Occipital lobe (tissue), 2 donors: ENCODE results near the gene MAMDC2. TPM values are rescaled to one million over a fixed set of nuclear protein-coding genes. Genes with fewer than 3 reads are reported as not detected.

Experiments used
- DNase-seq: peaks from one replicate; lab custom pipeline; 2025; lab: John Stamatoyannopoulos, UW
- total RNA-seq: library from RNA; depleted of rRNA; stranded (reverse); fragments of >200 nt; gene quantifications from one replicate; pipeline ENCODE4 v1.2.3, GENCODE V29; 2014

MAMDC2 gene
- total RNA-seq, 1 donor from 2014 or later, result 3.0 TPM

DNA sequence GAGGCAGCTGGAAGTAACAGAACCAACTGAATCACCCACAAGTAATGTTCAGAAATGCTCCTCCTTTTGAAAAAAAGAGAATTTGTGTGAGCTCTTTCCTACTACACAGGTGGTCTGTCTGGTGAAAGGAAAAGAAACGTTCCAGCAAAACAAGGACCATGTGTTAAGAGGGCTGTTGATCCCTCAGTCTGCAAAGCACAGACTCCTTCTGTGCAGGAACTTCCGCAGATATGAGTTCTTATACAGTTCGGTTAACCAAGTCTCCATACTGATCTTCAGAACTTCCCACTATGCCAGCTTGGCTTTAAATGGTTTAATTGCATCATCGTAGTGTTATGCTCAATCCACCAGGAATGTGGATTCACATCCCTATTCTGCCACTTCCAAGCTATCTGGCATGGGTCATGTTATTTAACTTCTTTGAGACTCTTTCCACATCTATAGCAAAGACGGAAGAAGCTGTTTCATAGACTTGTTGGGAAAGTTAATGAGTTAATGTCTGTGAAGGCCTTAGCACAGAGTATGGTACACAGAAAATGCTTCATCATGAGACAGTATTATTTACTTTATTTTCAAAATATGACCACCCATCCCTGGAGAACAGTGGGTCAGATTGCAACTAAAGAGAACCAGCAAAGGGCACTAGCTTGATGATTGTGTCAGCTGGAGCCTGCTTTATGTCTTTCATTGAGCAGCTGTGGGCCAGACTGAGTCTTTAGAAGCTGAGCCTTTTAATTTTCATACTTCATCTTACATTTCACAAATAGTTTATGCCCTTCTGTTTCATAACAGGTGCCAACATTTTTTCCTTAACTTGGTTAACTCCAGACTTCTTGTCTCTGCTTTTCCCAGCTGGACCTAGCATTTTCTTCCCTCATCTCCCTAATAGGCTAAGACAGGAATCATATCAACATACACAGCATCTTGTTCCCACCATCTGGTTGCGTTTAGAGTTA is 89.9 kb downstream of the MAMDC2 start:
- DNase-seq, result no peak

DNA sequence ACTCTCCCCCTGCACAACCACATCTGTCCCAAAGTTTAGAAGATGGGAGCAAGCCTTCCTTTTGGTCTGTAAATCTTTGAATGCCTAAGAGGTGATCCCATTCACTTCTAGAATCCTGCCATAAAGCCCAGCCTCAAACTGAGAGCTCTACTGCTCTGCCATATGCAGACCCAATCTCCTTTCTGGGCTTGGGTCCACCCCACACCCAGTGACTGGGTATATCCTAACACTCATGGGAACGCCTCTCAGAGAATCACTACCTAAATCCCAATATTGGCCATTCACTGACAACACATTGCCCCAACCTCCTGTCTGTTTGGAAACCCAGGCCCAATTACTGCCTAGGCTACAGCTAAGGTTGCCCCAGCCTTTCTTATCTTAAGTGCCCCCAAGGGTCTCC is 90.7 kb downstream of the MAMDC2 start:
- no peak for DNase-seq

DNA sequence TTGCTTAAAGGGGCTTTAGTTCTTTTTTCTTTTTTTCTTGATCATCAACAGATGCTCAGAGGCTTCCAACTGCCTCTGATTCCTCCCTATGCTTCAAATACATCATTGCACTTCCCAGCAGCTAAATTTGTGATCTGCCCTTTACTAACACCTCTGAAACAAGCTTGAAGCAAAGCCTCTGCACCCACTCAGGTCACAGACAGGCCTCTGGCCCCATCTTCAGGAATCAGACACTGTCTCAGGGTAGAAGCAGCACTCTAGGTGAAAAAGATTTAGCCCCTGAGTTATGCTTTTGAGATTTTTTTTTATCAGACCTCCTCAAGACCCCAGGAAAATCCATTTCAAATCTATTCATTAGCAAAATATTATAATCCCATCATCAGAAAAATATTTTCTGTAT is 91.5 kb downstream of the MAMDC2 start:
- DNase-seq, result no peak

DNA sequence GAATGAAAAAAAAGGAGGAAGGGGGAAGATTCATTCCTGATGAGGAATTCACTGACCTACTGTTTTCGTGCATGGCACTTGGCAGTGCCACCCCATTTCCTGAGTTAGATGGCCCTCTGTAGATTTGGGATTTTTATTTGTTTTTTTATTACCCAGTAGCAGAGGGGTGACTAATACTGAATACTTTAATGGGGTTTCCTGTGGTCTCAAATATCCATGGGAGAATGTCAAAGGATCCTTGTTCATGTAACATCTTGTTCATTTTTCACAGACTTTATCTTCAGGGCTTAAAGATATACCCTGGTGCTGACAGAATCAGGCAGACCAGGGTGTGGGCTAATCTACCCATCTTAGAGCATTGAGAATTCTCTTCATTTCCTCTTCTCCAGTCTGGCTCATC is 93.0 kb downstream of the MAMDC2 start:
- DNase-seq, result no peak

DNA sequence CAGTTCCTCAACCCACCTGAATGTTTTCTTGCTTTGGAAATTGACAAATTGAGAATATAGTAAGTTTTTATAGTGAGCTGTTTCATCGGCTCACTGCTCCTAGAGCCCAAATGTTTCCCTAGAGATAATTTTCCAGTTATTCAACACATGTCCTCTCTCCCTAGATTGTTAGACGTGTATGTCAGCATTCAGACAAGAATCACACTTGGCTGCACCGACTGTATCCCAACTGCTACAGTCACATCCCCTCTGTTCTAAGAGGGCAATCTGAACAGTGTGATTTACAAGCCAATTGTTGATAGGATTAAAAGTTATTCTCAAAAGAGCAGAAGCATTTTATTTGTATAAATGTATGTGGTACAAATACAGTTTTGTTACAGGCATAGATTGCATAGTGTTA is 93.9 kb downstream of the MAMDC2 start:
- no peak for DNase-seq

DNA sequence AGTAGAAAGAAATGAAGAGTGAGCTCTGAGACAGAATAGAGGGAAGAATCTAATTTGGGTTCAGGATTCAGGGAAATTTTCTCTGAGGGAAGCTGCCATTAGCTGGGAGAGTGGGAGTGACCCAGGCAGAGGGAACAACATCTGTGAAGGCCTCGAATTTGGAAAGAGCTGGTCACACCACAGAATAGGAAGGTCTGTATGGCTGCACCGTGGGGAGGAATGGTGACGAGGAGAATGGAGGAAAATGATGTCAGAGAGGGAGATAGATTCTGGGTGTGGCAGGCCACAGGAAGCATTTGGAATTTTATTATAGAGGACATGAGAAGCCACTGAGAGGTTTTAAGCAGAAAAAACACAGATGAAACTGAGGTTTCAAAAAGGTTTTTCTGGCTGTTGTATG is 98.5 kb downstream of the MAMDC2 start:
- no peak for DNase-seq

DNA sequence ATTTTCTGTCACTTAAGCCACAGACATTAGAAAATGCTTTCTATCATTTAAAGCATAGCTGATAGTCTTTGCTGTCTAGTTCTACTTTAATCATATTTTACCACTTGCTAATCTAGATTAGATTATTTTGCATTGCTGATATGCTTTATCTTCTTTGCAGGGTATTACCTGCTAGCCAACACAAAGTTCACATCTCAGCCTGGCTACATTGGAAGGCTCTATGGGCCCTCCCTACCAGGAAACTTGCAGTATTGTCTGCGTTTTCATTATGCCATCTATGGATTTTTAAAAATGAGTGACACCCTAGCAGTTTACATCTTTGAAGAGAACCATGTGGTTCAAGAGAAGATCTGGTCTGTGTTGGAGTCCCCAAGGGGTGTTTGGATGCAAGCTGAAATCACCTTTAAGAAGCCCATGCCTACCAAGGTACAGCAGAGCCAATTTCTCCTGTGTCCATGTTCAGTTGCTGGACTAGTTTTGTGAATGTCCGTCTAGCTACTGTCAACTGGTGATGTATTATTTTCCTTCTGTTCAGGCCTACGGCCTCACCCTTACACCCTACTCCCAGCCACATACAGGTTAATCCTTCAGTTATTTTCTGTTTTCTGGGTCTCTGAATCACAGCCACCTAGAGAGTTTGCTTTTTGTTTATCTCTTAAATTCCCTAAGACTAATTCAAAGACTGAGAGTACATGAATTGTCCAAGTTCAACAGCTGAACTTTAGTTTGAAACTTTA is 99.9 kb downstream of the MAMDC2 start:
- no peak for DNase-seq

DNA sequence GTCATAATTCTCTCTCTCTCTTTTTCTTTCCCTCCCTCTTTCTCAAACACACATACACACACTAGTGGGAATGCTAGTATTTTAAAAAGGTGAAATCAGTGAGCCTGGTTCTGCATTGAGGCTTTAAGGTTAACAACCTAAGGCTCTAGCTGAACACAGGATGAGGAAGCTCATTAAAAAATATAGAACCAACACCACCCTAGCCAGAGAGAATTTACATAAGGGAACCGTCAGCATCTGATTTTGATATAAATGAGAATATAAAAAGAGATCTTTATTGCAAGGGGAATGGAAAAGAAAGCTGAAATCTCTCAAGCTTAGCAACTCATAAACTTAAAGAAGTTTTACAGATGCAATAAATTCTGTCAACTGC is 100.5 kb downstream of the MAMDC2 start:
- no peak for DNase-seq

DNA sequence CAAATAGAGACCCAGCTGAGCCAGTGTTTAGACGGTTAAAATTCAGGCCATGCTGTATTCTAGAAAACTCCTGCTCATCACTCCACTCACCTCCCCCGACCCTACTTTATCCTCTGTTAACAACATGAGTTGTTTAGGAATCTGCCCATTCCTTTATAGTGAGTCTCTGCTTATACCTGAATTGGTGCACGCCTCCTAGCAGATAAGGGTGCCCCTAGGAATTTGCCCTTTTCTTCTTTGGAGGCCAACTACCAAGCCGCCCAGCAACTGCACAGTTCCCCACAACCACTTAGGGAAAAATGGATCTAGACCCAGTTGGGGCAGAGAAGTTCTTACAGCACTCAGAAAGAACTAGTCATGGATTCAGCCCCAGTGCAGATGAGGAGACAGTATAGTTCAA is 102.3 kb downstream of the MAMDC2 start:
- no peak for DNase-seq

DNA sequence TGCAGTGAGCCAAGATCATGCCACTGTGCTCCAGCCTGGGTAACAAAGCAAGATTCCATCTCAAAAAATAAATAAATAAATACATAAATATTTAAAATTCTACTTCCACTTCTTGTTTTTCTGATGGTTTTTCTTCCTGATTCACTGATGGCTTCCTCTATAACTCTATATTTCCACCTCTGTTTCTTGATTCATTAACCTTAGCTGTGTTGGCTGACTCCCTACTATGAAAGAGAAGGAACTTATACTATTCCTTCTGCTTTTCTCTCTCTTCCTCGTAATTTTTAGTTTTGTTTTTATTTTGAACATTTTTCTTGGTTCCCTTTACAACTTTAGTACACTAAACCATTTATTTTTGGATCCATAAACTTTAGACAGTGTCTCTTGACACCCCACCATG is 103.5 kb downstream of the MAMDC2 start:
- no peak for DNase-seq

DNA sequence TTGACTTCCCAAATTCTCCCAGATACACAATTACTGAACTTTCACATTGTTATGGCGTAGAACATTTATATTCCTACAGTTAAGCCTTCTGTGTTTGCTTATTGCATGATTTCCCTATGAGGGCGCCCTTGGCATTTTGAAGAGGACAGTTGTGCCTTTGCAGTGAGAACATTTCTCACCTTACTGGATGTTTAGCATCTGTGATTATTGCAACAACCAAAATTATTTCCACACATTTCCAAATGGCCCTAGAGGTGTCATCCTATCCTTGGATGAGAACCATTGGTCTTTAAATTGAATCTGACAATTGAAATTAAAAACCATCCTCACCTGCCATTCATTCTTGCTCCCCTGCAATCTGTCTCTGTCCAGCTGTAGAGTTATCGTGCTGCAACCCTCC is 104.0 kb downstream of the MAMDC2 start:
- no peak for DNase-seq

DNA sequence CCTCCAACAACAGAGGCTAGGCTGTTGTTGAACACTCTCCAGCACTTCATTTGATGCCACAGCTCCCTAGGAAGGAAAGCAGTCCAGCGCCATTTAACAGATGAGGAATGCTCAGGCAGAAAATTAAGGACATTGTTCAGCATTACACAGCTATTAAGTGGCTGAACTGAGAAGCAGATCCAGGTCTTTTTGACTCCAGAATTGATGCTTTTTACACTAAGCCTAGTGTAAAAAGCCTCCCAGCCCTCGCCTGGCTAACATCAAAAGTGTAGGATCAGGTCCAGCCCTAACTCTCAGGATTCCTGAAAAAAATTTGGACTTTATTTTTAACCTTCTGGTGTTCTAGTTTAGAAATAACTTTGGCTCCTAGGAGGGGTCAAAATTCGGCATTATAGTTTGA is 108.7 kb downstream of the MAMDC2 start:
- no peak for DNase-seq

DNA sequence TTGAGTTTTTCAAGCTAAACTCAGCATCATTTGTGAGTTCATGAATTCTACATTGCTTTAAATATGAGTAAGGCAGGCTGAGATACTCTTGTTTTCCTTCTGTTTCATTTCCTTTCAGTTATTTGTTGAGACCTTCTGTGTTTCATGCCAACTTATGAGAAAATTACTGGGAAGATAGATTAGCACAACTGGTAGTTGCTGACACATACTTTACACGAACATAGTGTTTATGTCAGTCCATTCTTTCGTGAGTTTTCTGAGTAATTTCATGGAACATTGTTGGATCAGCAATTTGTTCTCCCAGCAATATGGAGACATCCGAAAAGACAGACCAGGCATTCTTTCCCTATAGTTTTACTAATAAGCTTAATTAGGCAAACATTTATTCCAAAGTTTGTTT is 113.1 kb downstream of the MAMDC2 start:
- DNase-seq, result no peak

DNA sequence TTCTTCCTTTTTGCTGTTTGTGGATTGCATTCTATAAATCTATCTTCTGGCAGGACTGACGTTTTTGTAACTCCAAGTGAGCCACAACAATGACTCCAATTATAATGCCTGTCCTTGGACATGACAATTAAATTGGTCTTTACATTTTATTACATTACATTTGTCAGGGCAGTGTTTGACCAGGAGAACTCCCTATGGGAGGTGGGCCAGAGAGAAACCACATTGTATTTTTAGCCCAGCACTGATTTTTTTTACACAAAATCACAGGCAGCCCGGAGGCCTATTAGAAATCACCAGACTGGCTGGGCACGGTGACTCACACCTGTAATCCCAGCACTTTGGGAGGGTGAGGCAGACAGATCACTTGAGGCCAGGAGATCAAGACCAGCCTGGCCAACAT is 116.0 kb downstream of the MAMDC2 start:
- DNase-seq, result no peak

DNA sequence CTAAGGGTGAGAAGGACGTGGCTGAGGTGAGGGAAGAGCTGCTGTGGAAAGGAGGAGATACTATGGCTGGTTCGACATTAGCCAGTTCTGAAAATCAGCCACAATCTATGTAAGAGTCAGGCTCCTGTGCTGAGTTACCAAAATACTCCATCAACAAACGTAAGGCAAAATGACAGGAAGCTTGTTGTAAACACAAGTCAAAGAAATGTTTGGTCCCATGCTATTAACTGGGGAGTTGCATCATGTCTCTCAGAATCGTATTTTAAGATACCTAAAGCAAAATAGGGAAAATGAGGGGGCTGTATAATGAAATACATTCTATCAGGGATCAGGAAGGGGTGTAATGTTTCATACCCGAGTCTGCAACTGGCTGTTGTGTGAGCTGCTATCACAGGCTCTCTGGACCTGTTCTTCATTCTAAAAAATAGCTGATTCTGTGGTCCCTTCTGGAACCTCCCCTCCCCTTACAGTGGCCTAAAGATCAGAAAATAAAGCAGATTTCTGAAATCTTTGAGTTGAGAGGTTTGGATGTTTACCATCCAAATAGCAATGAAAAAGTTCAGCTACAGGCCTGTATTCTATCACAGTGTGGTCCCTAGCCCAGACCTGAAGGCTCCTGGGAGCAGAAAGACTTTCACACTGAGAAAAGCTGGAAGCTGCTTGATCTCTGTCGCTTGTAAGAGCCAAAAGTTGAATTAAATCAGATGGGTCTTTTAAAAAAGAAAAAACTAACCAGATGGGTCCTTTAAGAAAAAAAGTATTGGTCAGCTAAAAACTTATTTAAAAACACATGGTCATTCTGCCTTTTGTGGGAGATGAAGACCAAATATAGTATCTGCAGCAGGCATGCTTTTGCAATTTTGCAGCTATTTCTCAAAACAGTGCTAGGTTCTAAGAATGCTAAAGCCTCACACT is 117.3 kb downstream of the MAMDC2 start:
- DNase-seq, result no peak

DNA sequence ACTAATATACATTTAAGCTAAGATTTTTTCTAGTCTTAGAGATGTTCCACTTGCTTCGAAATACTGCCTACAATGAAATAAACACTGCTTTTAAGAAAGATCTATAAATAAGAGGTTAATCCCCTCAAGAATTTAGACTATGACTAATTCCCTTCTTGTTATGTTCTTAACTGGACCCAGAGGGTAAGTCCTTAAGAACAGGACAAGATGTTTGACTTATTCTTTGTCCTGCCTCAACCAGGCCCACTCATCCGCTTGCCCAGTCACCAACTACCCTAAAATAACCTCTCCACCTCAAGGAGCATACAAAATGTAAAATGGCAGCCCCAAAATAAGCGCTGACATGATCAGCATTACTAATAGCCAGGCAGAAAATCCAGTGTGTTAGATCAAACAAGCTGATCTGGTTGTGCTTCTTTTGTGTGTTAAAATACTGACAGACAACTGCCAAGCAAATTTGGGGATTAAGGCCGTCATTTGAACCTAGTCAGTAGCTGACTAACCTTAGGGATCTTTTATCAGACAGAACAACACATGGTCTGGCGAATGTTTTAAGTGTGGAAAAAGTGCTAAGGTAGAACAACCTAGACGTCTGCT is 121.5 kb downstream of the MAMDC2 start:
- DNase-seq, result no peak

DNA sequence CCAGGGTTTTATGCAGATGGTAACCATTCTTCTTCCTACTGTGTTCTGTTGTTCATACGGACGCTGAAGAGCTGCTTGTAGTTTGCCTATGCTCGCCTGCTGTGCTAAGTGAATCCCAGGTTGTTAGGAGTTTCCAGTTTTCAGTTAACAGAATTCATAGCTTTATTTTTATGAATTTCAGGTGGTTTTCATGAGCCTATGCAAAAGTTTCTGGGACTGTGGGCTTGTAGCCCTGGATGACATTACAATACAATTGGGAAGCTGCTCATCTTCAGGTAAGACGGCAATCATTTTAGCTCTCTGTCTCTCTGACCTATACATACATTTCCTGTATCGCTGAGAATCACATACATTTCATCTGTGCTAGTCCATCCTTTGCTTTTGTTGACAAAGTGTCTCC is 124.9 kb downstream of the MAMDC2 start:
- no peak for DNase-seq

DNA sequence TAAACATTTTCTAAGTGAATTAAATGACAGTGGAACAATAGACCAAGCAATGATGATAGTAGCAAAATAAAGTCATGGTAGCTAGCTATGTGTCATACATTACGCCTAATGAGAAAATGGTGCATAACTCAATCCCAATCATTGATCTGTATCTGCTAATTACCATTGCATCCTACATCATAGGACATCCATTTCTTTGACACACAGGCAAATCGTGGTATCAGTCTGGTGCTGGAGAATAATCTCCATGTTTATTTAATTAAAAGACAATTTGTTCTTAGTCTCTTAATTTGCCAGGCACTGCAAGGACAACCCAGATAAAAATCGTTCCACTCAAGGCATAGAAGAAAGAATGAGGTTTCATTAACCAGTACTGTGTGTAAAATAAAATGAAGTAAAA is 125.6 kb downstream of the MAMDC2 start:
- DNase-seq, result no peak

DNA sequence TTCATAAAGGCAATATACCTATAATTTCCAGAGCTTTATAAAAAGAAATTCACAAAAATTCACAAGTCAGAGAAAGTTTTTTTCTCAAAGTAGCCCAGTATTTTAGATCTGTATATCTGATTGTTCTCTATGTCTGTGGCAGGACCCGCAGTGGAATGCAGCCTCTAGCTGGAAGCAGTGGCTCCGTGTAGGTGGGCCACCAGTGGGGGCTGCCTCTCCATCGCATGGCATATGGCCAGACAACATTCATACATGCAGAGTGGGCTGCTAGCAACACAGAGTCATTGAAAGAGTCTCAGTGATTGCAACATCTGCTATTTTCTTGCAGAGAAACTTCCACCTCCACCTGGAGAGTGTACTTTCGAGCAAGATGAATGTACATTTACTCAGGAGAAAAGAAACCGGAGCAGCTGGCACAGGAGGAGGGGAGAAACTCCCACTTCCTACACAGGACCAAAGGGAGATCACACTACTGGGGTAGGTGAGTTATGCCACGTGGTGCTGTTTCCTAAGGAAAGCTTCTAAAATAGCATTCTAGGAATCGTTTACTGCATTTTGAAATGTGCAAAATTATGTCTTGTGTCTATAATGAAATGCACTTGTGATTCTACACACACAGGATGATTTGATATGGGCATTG is 126.6 kb downstream of the MAMDC2 start:
- DNase-seq, result peak; percentile 5

DNA sequence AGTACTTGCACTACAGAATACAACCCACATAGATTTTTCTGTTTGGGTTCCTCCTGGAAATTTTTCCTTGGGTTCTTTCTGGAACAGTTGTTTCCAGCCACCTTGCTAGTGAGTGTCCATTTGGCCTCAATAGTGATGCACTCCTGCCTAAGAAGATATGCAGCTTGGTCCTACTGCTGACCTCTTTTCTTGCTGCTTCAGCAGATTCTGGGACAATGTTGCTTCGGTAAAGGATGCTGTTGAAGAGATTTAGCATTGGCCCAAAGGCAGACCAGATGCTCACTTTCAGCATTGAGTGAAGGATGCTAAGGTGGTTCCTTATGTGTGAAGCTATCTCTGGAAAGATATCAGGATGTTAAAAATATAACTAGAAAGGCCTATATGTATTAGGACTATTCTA is 128.9 kb downstream of the MAMDC2 start:
- DNase-seq, result no peak

DNA sequence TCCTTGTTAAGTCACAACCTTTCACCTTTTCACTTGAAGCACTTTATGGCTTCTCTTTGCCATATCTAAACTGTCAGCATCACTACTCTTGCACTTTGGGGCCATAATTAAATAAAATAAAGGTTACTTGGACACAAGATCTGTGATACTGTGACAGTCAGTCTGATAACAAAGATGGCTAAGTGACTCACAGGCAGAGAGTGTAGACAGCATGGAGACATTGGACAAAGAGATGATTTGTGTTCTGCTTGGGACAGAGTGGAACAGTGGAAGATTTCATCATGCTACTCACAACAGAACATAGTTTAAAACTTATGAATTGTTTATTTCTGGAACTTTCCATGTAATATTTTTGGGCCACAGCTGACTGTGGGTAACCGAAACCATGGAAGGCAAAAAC is 133.5 kb downstream of the MAMDC2 start:
- no peak for DNase-seq
